GM10266 (cell line): ENCODE data around the gene HLA-DQA1.
"Not testable (repeated sequence)": the region's sequence is repeated elsewhere in the genome, so short reads cannot be mapped to it uniquely, and the experiment has no call there.

Source experiments
- DNase-seq: peaks from one replicate; pipeline ENCODE4 v3.0.0; 2012; ENCODE audit errors: extremely low spot score
- TF ChIP-seq, protein P1 (sequence below): IDR thresholded peaks from 2 replicates; pipeline ENCODE4 v1.5.1; 2012; ENCODE audit warnings: mild to moderate bottlenecking, low read depth; ENCODE audit not compliant: control insufficient read depth, insufficient read depth; ENCODE audit errors: missing control alignments

The HLA-DQA1 gene

GRCh38 chr6:32643904-32644303 lies 6.7 kb downstream of the HLA-DQA1 start:
- no peak for DNase-seq
- TF ChIP-seq, protein P1, sequence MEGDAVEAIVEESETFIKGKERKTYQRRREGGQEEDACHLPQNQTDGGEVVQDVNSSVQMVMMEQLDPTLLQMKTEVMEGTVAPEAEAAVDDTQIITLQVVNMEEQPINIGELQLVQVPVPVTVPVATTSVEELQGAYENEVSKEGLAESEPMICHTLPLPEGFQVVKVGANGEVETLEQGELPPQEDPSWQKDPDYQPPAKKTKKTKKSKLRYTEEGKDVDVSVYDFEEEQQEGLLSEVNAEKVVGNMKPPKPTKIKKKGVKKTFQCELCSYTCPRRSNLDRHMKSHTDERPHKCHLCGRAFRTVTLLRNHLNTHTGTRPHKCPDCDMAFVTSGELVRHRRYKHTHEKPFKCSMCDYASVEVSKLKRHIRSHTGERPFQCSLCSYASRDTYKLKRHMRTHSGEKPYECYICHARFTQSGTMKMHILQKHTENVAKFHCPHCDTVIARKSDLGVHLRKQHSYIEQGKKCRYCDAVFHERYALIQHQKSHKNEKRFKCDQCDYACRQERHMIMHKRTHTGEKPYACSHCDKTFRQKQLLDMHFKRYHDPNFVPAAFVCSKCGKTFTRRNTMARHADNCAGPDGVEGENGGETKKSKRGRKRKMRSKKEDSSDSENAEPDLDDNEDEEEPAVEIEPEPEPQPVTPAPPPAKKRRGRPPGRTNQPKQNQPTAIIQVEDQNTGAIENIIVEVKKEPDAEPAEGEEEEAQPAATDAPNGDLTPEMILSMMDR: no peak

DNA sequence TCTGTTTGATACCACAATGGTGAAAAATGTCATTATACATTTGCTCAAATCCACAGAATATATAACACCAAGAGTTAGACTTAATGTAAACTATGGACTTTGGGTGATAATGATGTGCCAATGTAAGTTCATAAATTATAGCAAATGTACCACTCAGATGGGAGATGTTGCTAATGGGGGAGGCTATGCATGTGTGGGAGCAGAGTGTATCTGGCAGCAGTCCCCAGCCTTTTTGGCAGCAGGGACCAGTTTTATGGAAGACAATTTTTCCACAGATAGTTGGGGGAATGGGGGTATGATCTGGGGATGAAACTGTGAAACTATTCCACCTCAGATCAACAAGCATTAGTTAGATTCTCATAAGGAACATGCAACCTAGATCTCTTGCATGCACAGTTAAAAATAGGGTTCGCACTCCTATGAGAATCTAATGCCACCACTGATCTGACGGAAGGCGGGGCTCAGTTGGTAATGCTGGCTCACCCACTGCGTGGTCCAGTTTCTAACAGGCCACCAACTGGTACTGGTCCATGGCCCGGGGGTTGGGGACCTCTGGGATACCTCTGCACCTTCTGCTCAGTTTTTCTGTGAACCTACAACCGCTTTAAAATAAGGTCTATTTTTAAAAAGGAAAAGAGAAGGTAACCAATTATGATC lies 8.0 kb downstream of the HLA-DQA1 start:
- TF ChIP-seq, protein P1: no peak
- no peak for DNase-seq

DNA sequence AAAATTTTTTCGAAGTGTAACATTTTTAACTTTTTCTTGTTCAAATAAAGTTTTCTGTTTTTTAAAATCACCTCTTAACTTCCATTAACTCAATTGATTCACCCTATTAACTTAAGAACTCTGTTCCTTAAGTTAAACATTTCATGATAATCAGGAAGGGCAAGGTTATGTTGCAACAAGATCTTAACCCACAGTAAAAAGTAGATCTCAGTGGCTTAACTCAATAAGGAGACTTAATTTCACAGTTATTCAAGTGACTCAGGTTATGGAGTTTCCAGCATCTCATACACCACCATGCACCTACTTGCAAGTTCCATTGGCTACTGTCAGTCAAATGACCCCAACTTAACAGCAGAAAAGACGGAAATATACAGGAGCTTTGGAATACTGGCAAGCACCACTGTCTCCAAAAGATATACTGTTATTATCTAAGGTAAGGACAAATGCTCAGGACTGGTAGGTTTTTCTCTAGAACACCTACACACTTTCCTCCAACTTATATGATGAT lies 18.1 kb downstream of the HLA-DQA1 start:
- DNase-seq: no peak
- TF ChIP-seq, protein P1: no peak

DNA sequence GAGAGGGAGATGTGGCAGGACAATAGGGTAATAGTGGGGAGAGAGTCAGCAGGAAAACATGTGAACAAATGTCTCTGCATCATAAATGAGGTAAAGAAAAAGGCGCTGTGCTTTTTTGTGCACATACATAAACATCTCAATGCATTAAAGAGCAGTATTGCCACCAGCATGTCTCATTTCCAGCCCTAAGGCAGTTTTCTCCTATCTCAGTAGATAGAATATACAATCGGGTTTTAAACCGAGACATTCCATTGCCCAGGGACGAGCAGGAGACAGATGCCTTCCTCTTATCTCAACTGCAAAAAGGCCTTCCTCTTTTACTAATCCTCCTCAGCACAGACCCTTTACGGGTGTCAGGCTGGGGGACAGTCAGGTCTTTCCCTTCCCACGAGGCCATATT lies 20.1 kb downstream of the HLA-DQA1 start:
- DNase-seq: not testable (repeated sequence)

DNA sequence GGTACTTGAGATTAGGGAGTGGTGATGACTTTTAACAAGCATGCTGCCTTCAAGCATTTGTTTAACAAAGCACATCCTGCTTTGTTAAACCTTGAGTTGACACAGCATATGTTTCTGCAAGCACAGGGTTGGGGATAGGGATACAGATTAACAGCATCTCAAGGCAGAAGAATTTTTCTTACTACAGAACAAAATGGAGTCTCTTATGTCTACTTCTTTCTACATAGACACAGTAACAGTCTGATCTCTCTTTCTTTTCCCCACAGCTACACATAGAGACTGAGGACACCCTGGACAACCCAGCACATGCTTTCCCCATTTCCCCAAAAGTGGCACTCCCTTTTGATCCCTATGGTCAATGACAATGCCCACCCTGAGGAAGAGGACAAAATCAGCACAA lies 20.6 kb downstream of the HLA-DQA1 start:
- not testable (repeated sequence) for DNase-seq

GRCh38 chr6:32658268-32658897 lies 21.2 kb downstream of the HLA-DQA1 start:
- TF ChIP-seq, protein P1: no peak
- no peak for DNase-seq

GRCh38 chr6:32659856-32660595 lies 22.8 kb downstream of the HLA-DQA1 start:
- no peak for DNase-seq
- TF ChIP-seq, protein P1: no peak

- no peak for DNase-seq
- TF ChIP-seq, protein P1: no peak
These were observed 24.9 kb downstream of the HLA-DQA1 start for GRCh38 chr6:32662099-32662498.
